Adrenal gland (tissue), 5 donors: ENCODE measurements around the gene ACVRL1.

Experiments used
- CTCF ChIP-seq, 6 experiments: fragments of 450-650 bp in 4 of 6; fragments of 200-600 bp in 2 of 6; sonication (generic) in 1 of 6; IDR thresholded peaks; 1 replicate in 5 of 6; 2 replicates in 1 of 6; pipeline versions ENCODE4 v1.5.1 to v1.8.0; 2016 to 2021; ENCODE audit warnings: antibody characterized with exemption in 6 of 6, mild to moderate bottlenecking in 2 of 6, moderate library complexity in 1 of 6
- POLR2A ChIP-seq, 2 donors: fragments of 450-650 bp; IDR thresholded peaks; one replicate each; pipeline ENCODE4 v1.6.1; 2017; ENCODE audit warnings: antibody characterized with exemption in 2 of 2, mild to moderate bottlenecking in 2 of 2, moderate library complexity in 1 of 2
- donor health status: DM: no; HTN: no; CAD: no.

GRCh38 chr12:51911788-51912711 lies 4.7 kb downstream of the ACVRL1 start:
- no peak for TF ChIP-seq POLR2A (IDR thresholded peaks at IDR 0.05)
- TF ChIP-seq CTCF (IDR thresholded peaks at IDR 0.05): no peak
